Stomach (tissue), 4 donors: ENCODE measurements around the gene GUCD1.

Experiments
- EP300 ChIP-seq: sonication (generic); formaldehyde crosslinking; IDR thresholded peaks from one replicate; pipeline ENCODE4 v1.6.1; 2017; ENCODE audit warnings: antibody characterized with exemption
- POLR2A ChIP-seq, 4 donors: fragments of 450-650 bp; IDR thresholded peaks; one replicate each; pipeline ENCODE4 v1.6.1; 2016; ENCODE audit warnings: antibody characterized with exemption in 4 of 4, control low read depth in 2 of 4, mild to moderate bottlenecking in 1 of 4, moderate library complexity in 1 of 4
- POLR2AphosphoS5 ChIP-seq, 3 donors: sonication (generic); formaldehyde crosslinking; IDR thresholded peaks; one replicate each; pipeline ENCODE4 v1.6.1; 2016; ENCODE audit warnings: antibody characterized with exemption in 3 of 3
- TF ChIP-seq, protein P1 (sequence below), 7 experiments: fragments of 450-650 bp in 4 of 7; fragments of 200-600 bp in 3 of 7; sonication (generic) in 3 of 7; IDR thresholded peaks; one replicate each; pipeline ENCODE4 v1.5.1; 2016 to 2019; ENCODE audit warnings: antibody characterized with exemption in 7 of 7, control low read depth in 2 of 7, mild to moderate bottlenecking in 1 of 7

DNA sequence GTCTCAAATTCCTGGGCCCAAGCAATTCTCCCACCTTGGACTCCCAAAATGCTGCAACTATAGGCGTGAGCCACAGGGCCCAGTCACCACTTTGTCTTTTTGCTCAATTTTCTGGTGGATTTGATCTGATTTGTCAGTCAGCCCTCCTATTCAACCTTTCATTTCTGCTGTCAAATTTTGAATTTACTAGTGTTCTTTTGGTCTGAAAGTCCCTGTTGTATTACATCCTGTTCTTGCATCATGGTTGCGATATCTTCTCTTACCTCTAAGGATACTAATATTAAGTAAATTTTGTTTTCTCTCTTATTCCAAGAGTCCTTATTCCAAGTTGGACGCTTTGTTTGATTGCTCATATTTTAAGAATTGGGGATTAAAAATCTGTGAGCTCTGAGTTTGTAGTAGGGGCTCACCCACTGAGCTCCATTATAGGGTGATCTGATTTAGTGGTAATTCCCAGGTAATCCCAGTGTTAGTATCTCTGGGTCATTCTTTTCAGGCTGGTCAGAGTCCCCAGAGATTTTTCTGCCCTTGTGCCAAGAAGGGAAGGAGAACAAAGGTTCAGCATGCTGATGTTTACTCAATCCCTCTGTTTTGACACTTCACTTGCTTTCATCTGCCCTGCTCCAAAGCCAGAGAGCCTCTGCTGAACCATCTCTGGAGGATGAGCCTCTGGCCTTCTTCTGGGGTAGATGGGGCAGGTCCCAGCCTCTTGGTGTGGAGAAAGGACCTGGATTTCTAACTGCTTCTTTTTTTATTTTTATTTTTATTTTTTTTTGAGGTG, 49.8 kb downstream of the GUCD1 start:
- TF ChIP-seq EP300 (no peak), POLR2AphosphoS5 (IDR thresholded peaks at IDR 0.05) (no peak), POLR2A (IDR thresholded peaks at IDR 0.05) (no peak)
- TF ChIP-seq, protein P1, sequence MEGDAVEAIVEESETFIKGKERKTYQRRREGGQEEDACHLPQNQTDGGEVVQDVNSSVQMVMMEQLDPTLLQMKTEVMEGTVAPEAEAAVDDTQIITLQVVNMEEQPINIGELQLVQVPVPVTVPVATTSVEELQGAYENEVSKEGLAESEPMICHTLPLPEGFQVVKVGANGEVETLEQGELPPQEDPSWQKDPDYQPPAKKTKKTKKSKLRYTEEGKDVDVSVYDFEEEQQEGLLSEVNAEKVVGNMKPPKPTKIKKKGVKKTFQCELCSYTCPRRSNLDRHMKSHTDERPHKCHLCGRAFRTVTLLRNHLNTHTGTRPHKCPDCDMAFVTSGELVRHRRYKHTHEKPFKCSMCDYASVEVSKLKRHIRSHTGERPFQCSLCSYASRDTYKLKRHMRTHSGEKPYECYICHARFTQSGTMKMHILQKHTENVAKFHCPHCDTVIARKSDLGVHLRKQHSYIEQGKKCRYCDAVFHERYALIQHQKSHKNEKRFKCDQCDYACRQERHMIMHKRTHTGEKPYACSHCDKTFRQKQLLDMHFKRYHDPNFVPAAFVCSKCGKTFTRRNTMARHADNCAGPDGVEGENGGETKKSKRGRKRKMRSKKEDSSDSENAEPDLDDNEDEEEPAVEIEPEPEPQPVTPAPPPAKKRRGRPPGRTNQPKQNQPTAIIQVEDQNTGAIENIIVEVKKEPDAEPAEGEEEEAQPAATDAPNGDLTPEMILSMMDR (IDR thresholded peaks at IDR 0.05) = no peak
